HUDEP-2 (cell line): Measurements from ENCODE around the gene NPM3.
"Not testable (repeated sequence)": the region's sequence is repeated elsewhere in the genome, so short reads cannot be mapped to it uniquely, and the experiment has no call there.

Experiments used
- DNase-seq, 76 experiments: peaks; one replicate each; lab custom pipeline; 2025; ENCODE audit not compliant: unreplicated experiment in 76 of 76; lab: John Stamatoyannopoulos, UW

Gene NPM3

GRCh38 chr10:101812606-101813005, 29.4 kb upstream of the NPM3 start:
- peak in 9 of 76 experiments; percentile 7 to 35 (median 12) for DNase-seq

GRCh38 chr10:101807158-101807557, 23.9 kb upstream of the NPM3 start:
- DNase-seq = no peak

- no peak for DNase-seq
Measured at GRCh38 chr10:101803511-101803910, 20.3 kb upstream of the NPM3 start.

- DNase-seq = peak in 32 of 76 experiments; percentile 11 to 65 (median 35)
Measured at GRCh38 chr10:101797403-101798059, 14.3 kb upstream of the NPM3 start.

- no peak for DNase-seq
Measured at GRCh38 chr10:101793526-101793925, 10.3 kb upstream of the NPM3 start.

- no peak for DNase-seq
Measured at GRCh38 chr10:101789686-101790085, 6.4 kb upstream of the NPM3 start.

- not testable (repeated sequence) for DNase-seq
Measured at GRCh38 chr10:101789231-101789630, 6.0 kb upstream of the NPM3 start.

GRCh38 chr10:101785801-101786200, 2.6 kb upstream of the NPM3 start:
- DNase-seq = no peak

GRCh38 chr10:101784558-101784957, 1.3 kb upstream of the NPM3 start:
- DNase-seq = no peak

GRCh38 chr10:101783736-101784118, 481 bp upstream of the NPM3 start:
- no peak for DNase-seq

GRCh38 chr10:101781984-101782810, 1.0 kb downstream of the NPM3 start:
- DNase-seq = no peak

GRCh38 chr10:101781655-101781983, 1.6 kb downstream of the NPM3 start:
- no peak for DNase-seq

- peak in 58 of 76 experiments; percentile 1 to 68 (median 37) for DNase-seq
Measured at GRCh38 chr10:101780818-101781654, 2.2 kb downstream of the NPM3 start.

- DNase-seq = no peak
Measured at GRCh38 chr10:101780187-101780817, 2.9 kb downstream of the NPM3 start.

- peak in 61 of 76 experiments; percentile 9 to 76 (median 48) for DNase-seq
Measured at GRCh38 chr10:101779544-101780186, 3.6 kb downstream of the NPM3 start.

- DNase-seq = peak in 55 of 76 experiments; percentile 1 to 69 (median 36)
Measured at GRCh38 chr10:101778781-101779543, 4.3 kb downstream of the NPM3 start.

GRCh38 chr10:101778151-101778780, 5.0 kb downstream of the NPM3 start:
- peak in 1 of 76 experiments; percentile 9 for DNase-seq

GRCh38 chr10:101777619-101778145, 5.6 kb downstream of the NPM3 start:
- DNase-seq = no peak
